GM19099 (cell line): ENCODE data around the gene GSTO2.

Source experiments
- POLR2A ChIP-seq: IDR thresholded peaks from 3 replicates; pipeline ENCODE4 v1.6.1; 2011; ENCODE audit warnings: low read depth; ENCODE audit not compliant: insufficient read length; ENCODE audit errors: extremely low read depth

The GSTO2 gene

GRCh38 chr10:104251443-104251842, 17.5 kb upstream of the GSTO2 start:
- TF ChIP-seq POLR2A, result no peak

- no peak for TF ChIP-seq POLR2A
These were observed 16.6 kb upstream of the GSTO2 start for GRCh38 chr10:104252368-104252767.

- TF ChIP-seq POLR2A, result no peak
These were observed 15.9 kb upstream of the GSTO2 start for GRCh38 chr10:104253106-104253505.

- TF ChIP-seq POLR2A, result no peak
These were observed 15.2 kb upstream of the GSTO2 start for GRCh38 chr10:104253606-104254410.

GRCh38 chr10:104254493-104255310, 14.3 kb upstream of the GSTO2 start, which contains the start of gene GSTO1:
Gene GSTO1 (plus strand): TSS chr10:104254892. CDS start chr10:104254929, 37 bp downstream.
- TF ChIP-seq POLR2A, result peak; percentile 91

GRCh38 chr10:104255311-104255981, 13.5 kb upstream of the GSTO2 start:
- TF ChIP-seq POLR2A, result no peak

- TF ChIP-seq POLR2A, result no peak
These were observed 12.5 kb upstream of the GSTO2 start for GRCh38 chr10:104256335-104256961.

- TF ChIP-seq POLR2A, result no peak
These were observed 11.7 kb upstream of the GSTO2 start for GRCh38 chr10:104257235-104257634.

GRCh38 chr10:104258209-104258608, 10.8 kb upstream of the GSTO2 start:
- TF ChIP-seq POLR2A, result no peak

GRCh38 chr10:104259456-104259855, 9.5 kb upstream of the GSTO2 start:
- TF ChIP-seq POLR2A, result no peak

- no peak for TF ChIP-seq POLR2A
These were observed 8.8 kb upstream of the GSTO2 start for GRCh38 chr10:104259999-104260774.

- TF ChIP-seq POLR2A, result no peak
These were observed 8.2 kb upstream of the GSTO2 start for GRCh38 chr10:104260775-104261115.

GRCh38 chr10:104262055-104262454, 6.9 kb upstream of the GSTO2 start:
- no peak for TF ChIP-seq POLR2A

GRCh38 chr10:104264783-104265182, 4.2 kb upstream of the GSTO2 start:
- TF ChIP-seq POLR2A, result no peak
